MM.1S (cell line): ENCODE measurements around the gene GNAL.

Experiments
- DNase-seq: peaks from one replicate; pipeline ENCODE4 v3.0.0-alpha.2; 2015
- H2AFZ ChIP-seq: fragments of 300-600 bp; sonication (generic); 2 replicates; pipeline ENCODE4 v1.6.0; 2016; ENCODE audit warnings: antibody characterized with exemption, low read length
- H3F3A ChIP-seq: fragments of 300-600 bp; sonication (generic); 2 replicates; pipeline ENCODE4 v1.6.1; 2016; ENCODE audit warnings: mild to moderate bottlenecking, antibody characterized with exemption, low read length, moderate library complexity, mixed read lengths; ENCODE audit not compliant: insufficient read depth
- H3K27ac ChIP-seq: fragments of 300-600 bp; sonication (generic); 2 replicates; pipeline ENCODE4 v1.5.1; 2016; ENCODE audit warnings: mild to moderate bottlenecking, low read length
- H3K27me3 ChIP-seq: fragments of 300-600 bp; sonication (generic); replicated peaks from 2 replicates; pipeline ENCODE4 v1.6.0; 2016; ENCODE audit warnings: low read length; ENCODE audit not compliant: insufficient read depth
- H3K36me3 ChIP-seq: fragments of 300-600 bp; sonication (generic); replicated peaks from 2 replicates; pipeline ENCODE4 v1.6.1; 2016; ENCODE audit warnings: mild to moderate bottlenecking, low read length, mixed read lengths; ENCODE audit not compliant: insufficient read depth
- H3K4me1 ChIP-seq: fragments of 300-600 bp; sonication (generic); 2 replicates; pipeline ENCODE4 v1.6.1; 2016; ENCODE audit warnings: low read length, mixed read lengths
- H3K4me2 ChIP-seq: fragments of 300-600 bp; sonication (generic); 2 replicates; pipeline ENCODE4 v1.6.0; 2016; ENCODE audit warnings: low read depth, low read length
- H3K4me3 ChIP-seq: fragments of 300-600 bp; sonication (generic); 2 replicates; pipeline ENCODE4 v1.5.1; 2016; ENCODE audit warnings: low read length, mixed read lengths
- H3K79me2 ChIP-seq: fragments of 300-600 bp; sonication (generic); 2 replicates; pipeline ENCODE4 v1.6.1; 2016; ENCODE audit warnings: mixed run types, low read length, mixed read lengths
- H3K9ac ChIP-seq: fragments of 300-600 bp; sonication (generic); 2 replicates; pipeline ENCODE4 v1.6.1; 2016; ENCODE audit warnings: low read length, mixed read lengths
- H3K9me2 ChIP-seq: fragments of 300-600 bp; sonication (generic); replicated peaks from 2 replicates; pipeline ENCODE4 v1.6.1; 2016; ENCODE audit warnings: mild to moderate bottlenecking, low read length, mixed read lengths; ENCODE audit not compliant: insufficient read depth
- H3K9me3 ChIP-seq: fragments of 300-600 bp; sonication (generic); replicated peaks from 2 replicates; pipeline ENCODE4 v1.6.1; 2016; ENCODE audit warnings: mild to moderate bottlenecking, low read length, mixed read lengths; ENCODE audit not compliant: insufficient read depth
- H4K20me1 ChIP-seq: fragments of 300-600 bp; sonication (generic); 2 replicates; pipeline ENCODE4 v1.6.1; 2016; ENCODE audit warnings: mild to moderate bottlenecking, low read length, moderate library complexity, mixed read lengths; ENCODE audit not compliant: insufficient read depth
- EZH2 ChIP-seq: fragments of 300-600 bp; sonication (generic); optimal IDR thresholded peaks from 2 replicates; pipeline ENCODE3; 2017; ENCODE audit warnings: low read depth, mild to moderate bottlenecking, antibody characterized with exemption, low read length, mixed read lengths
- EZH2phosphoT487 ChIP-seq: fragments of 300-600 bp; sonication (generic); IDR thresholded peaks from 2 replicates; pipeline ENCODE4 v1.6.1; 2018; ENCODE audit warnings: antibody characterized with exemption, low read length
- TF ChIP-seq, protein P1 (sequence below): fragments of 300-600 bp; sonication (generic); IDR thresholded peaks from 2 replicates; pipeline ENCODE4 v1.5.1; 2016; ENCODE audit warnings: antibody characterized with exemption, low read length, mixed read lengths

Gene GNAL

DNA sequence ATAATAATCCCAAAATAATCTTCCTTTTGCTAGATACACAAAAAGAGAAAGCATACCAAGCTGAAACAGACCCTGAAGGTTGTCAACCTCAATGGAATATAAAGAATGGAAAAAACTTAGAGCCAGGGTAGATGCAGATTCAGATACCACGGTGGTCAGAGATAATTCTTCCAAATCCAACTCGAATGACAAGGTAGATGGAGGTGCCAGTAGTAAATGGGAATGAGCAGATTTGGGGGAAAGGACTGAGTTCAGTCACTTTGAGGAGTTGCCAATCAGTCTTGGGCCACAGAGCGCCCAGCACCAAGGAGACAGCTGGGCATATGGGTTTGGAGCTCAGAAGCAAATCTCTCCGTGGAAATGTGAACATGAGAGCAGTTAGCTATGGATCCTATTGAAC is 158.7 kb downstream of the GNAL start:
- no peak overlapping the region for H3K4me3 ChIP-seq
- H2AFZ ChIP-seq: no peak overlapping the region
- no peaks in the 10 kb centered on the region for H3K9me2 ChIP-seq
- peaks cover 9% of the 10 kb centered on the region for H3F3A ChIP-seq
- H3K9me3 ChIP-seq: no peaks in the 10 kb centered on the region
- H4K20me1 ChIP-seq: no peaks in the 10 kb centered on the region
- peaks cover 16% of the 10 kb centered on the region for H3K79me2 ChIP-seq
- no peak overlapping the region for H3K4me2 ChIP-seq
- no peak for TF ChIP-seq EZH2
- TF ChIP-seq EZH2phosphoT487: no peak
- TF ChIP-seq, protein P1, sequence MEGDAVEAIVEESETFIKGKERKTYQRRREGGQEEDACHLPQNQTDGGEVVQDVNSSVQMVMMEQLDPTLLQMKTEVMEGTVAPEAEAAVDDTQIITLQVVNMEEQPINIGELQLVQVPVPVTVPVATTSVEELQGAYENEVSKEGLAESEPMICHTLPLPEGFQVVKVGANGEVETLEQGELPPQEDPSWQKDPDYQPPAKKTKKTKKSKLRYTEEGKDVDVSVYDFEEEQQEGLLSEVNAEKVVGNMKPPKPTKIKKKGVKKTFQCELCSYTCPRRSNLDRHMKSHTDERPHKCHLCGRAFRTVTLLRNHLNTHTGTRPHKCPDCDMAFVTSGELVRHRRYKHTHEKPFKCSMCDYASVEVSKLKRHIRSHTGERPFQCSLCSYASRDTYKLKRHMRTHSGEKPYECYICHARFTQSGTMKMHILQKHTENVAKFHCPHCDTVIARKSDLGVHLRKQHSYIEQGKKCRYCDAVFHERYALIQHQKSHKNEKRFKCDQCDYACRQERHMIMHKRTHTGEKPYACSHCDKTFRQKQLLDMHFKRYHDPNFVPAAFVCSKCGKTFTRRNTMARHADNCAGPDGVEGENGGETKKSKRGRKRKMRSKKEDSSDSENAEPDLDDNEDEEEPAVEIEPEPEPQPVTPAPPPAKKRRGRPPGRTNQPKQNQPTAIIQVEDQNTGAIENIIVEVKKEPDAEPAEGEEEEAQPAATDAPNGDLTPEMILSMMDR: no peak
- H3K4me1 ChIP-seq: peaks cover 5% of the 10 kb centered on the region
- no peaks in the 10 kb centered on the region for H3K27me3 ChIP-seq
- H3K9ac ChIP-seq: no peak overlapping the region
- H3K27ac ChIP-seq: no peak overlapping the region
- no peak for DNase-seq
- no peaks in the 10 kb centered on the region for H3K36me3 ChIP-seq

DNA sequence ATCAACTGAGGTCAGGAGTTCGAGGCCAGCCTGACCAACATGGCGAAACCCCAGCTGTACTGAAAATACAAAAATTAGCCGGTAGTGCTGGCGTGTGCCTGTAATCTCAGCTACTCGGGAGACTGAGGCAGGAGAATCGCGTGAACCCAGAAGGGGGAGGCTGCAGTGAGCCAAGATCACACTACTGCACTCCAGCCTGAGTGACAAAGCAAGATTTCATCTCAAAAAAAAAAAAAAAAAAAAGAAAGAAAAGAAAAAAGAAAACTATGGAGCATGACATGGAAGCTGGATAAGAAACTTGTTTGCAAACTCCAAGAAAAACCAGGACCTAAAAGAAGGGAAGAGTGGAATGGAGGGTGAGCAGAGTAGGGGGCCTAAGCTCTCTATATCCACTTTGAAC is 160.2 kb downstream of the GNAL start:
- no peaks in the 10 kb centered on the region for H3K9me2 ChIP-seq
- H3K79me2 ChIP-seq: peaks cover 24% of the 10 kb centered on the region
- no peak overlapping the region; the same call in 1 of the 2 replicates for H3K9ac ChIP-seq
- H3K9me3 ChIP-seq: no peaks in the 10 kb centered on the region
- H3K4me3 ChIP-seq: no peak overlapping the region
- no peak overlapping the region for H3K27ac ChIP-seq
- peak overlapping the region; percentile 89; the same call in 1 of the 2 replicates for H2AFZ ChIP-seq
- H3K4me1 ChIP-seq: peaks cover 9% of the 10 kb centered on the region
- DNase-seq: no peak
- no peaks in the 10 kb centered on the region for H4K20me1 ChIP-seq
- no peaks in the 10 kb centered on the region for H3K27me3 ChIP-seq
- H3K36me3 ChIP-seq: no peaks in the 10 kb centered on the region
- TF ChIP-seq, protein P1: no peak
- TF ChIP-seq EZH2 (no peak), EZH2phosphoT487 (no peak)
- H3F3A ChIP-seq: peaks cover 9% of the 10 kb centered on the region
- H3K4me2 ChIP-seq: no peak overlapping the region; the same call in 1 of the 2 replicates

DNA sequence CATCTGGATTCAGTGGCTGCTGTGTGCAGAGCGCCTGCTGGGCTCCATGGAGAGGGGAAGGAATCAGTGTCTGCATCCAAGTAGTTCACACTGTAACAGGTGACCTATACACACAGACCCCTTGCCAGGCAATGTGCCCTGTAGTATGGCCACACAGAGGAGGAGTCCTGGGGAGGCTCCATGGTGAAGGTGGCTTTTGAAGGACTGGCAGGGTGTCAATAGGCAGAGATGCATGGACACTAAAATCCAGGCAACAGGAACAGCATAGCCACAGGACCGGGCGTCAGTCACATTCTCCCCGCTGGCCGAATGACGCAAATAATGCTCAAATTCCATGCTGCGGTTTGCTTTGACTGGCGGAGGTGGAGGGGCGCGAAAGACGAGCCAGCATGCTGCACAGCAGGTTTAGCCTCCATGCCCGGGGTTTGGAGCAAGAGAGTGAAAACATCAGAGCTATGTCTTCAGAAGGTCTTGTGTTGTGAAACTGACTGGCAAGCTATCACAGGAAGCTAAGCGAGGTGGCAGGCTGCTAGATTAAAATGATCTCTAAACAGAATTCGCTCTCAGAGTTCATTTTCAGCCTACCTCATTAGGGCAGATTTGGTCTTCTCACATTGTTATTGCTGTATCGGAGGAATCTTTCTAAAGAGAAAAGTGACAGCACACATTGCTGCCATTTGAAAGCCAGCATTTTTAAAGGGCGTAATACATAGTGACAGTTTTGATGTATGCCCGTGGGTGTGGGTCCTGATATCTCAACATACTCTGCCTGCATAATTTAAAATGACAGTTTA is 161.0 kb downstream of the GNAL start:
- Histone ChIP-seq H3K9me3 (no peaks in the 10 kb centered on the region), H3K9me2 (no peaks in the 10 kb centered on the region), H3F3A (peaks cover 9% of the 10 kb centered on the region), H3K9ac (peak overlapping the region; percentile 90), H3K27me3 (no peaks in the 10 kb centered on the region), H2AFZ (peak overlapping the region; percentile 89), H3K27ac (peak overlapping the region; percentile 60), H3K4me2 (peak overlapping the region; percentile 99), H3K4me1 (peaks cover 9% of the 10 kb centered on the region), H3K79me2 (peaks cover 24% of the 10 kb centered on the region), H3K36me3 (no peaks in the 10 kb centered on the region), H4K20me1 (no peaks in the 10 kb centered on the region), H3K4me3 (peak overlapping the region; percentile 86)
- peak; percentile 34 for DNase-seq
- no peak for TF ChIP-seq EZH2phosphoT487

DNA sequence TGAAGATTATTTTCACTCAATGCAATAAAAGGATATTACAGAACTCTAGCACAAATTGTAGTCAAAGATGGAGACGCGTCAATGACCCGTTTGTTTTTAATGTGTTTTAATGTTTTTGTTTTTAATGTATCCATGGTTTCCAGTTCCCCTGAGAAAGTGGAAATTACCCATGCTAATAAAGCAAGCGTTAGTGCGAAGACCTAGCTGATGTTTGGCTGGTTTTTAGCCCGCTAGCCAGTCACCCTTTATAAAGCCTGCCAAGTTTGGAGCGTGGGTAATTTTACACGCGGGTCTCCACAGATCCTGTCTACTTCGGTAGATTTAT is 161.7 kb downstream of the GNAL start:
- H3K4me1 ChIP-seq: peaks cover 9% of the 10 kb centered on the region
- peaks cover 24% of the 10 kb centered on the region for H3K79me2 ChIP-seq
- H3K4me3 ChIP-seq: peak overlapping the region; percentile 86
- no peak for TF ChIP-seq EZH2
- TF ChIP-seq, protein P1: no peak
- TF ChIP-seq EZH2phosphoT487: no peak
- no peaks in the 10 kb centered on the region for H3K36me3 ChIP-seq
- peak overlapping the region; percentile 60 for H3K27ac ChIP-seq
- peak overlapping the region; percentile 99 for H3K4me2 ChIP-seq
- no peak for DNase-seq
- H3K27me3 ChIP-seq: no peaks in the 10 kb centered on the region
- H3F3A ChIP-seq: peaks cover 9% of the 10 kb centered on the region
- H3K9me2 ChIP-seq: no peaks in the 10 kb centered on the region
- H4K20me1 ChIP-seq: no peaks in the 10 kb centered on the region
- H3K9ac ChIP-seq: peak overlapping the region; percentile 90
- H2AFZ ChIP-seq: peak overlapping the region; percentile 89
- no peaks in the 10 kb centered on the region for H3K9me3 ChIP-seq
